BJ (cell line): ENCODE data around the gene SRCIN1. TPM values are rescaled to one million over a fixed set of nuclear protein-coding genes. Genes with fewer than 3 reads are reported as not detected.

Source experiments
- CTCF ChIA-PET: fragments of 350-600 bp; formaldehyde crosslinking; extraction: SDS; loops from one replicate; lab custom pipeline; 2021; ENCODE audit warnings: antibody characterized with exemption, inconsistent platforms; lab: Yijun Ruan, JAX
- POLR2A ChIA-PET: fragments of 300-600 bp; sonication (Branson Sonifier 250); formaldehyde crosslinking; extraction: SDS; loops from one replicate; lab custom pipeline; 2021; ENCODE audit warnings: antibody characterized with exemption; lab: Charles Lee
- DNase-seq: peaks from one replicate; pipeline ENCODE4 v3.0.0-alpha.2; 2011; ENCODE audit warnings: low read depth
- H3K27me3 ChIP-seq: 2 replicates; pipeline ENCODE4 v1.6.0; 2011; ENCODE audit warnings: low read length; ENCODE audit not compliant: control insufficient read depth, insufficient read depth
- H3K36me3 ChIP-seq: 2 replicates; pipeline ENCODE4 v1.5.1; 2011; ENCODE audit warnings: low read length; ENCODE audit not compliant: control insufficient read depth, insufficient read depth
- H3K4me3 ChIP-seq: 2 replicates; pipeline ENCODE4 v1.5.1; 2011; ENCODE audit warnings: low read depth, mild to moderate bottlenecking, control low read depth, low read length
- polyA plus RNA-seq: library from polyadenylated mRNA; depleted of rRNA; stranded (reverse); fragments of >200 nt; gene quantifications from 2 replicates; pipeline ENCODE4 v1.2.3, GENCODE V29; 2011
- TF ChIP-seq, protein P1 (sequence below): IDR thresholded peaks from 2 replicates; pipeline ENCODE4 v1.5.1; 2011; ENCODE audit warnings: low read depth, mild to moderate bottlenecking, control low read depth, inconsistent platforms, low read length, moderate library complexity; ENCODE audit not compliant: insufficient read depth

SRCIN1 gene
- polyA plus RNA-seq, 1 experiment = not detected

DNA sequence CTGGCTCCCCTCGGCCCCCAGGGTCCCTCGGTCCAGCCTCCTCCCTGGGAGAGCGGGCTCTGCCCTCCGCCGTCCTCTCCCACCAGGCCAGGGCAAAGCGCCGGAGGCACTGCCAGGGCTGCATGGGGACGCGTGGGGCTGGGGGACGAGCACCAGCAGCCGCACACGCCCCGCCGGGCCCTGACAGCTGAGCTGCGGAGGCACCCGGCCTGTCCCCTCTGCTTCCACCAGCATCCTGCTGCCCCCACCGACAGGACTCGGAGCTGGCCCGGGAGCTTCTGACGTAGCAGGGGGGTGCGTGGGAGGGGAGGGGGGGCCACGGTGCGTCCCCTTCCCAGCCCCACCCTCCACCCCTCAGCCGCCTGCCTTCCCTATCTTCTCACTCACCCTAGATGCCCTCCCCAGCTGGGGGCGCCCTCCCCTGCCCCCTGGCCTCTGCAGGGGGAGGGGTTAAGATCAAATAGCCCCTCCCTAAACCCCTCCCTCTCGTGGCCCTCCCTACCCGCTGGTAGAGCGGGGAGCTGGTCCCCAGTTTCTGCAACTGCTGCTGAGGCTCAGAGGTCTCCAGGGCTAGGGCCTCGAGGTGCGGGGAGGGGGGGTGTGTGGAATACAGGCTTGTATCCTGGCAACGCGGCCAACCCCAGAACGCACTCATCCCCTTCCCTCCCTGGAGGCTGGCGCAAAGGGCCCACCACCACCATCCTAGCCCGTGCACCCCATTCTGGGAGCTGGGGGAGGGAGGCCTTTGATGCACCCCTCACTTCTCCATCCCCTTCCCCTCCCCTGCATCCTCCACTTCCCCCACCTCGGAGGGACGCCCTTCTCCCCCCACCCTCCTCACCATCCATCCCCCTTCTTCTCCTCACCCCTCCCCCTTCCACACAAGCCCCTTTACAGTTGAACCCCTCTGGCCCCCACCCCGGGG is 1.0 kb downstream of the SRCIN1 start:
- Histone ChIP-seq H3K36me3 (no peaks in the 10 kb centered on the region), H3K4me3 (no peak overlapping the region), H3K27me3 (peaks cover 48% of the 10 kb centered on the region)
- ChIA-PET POLR2A (no interaction called here), CTCF (interaction anchor here (0.8 to 4.0 kb wide), 6 partner anchors 9 to 63 kb away, joined by 3 to 24 read pairs (median 5); no protein-coding TSS in a partner anchor)
- DNase-seq = no peak
- TF ChIP-seq, protein P1, sequence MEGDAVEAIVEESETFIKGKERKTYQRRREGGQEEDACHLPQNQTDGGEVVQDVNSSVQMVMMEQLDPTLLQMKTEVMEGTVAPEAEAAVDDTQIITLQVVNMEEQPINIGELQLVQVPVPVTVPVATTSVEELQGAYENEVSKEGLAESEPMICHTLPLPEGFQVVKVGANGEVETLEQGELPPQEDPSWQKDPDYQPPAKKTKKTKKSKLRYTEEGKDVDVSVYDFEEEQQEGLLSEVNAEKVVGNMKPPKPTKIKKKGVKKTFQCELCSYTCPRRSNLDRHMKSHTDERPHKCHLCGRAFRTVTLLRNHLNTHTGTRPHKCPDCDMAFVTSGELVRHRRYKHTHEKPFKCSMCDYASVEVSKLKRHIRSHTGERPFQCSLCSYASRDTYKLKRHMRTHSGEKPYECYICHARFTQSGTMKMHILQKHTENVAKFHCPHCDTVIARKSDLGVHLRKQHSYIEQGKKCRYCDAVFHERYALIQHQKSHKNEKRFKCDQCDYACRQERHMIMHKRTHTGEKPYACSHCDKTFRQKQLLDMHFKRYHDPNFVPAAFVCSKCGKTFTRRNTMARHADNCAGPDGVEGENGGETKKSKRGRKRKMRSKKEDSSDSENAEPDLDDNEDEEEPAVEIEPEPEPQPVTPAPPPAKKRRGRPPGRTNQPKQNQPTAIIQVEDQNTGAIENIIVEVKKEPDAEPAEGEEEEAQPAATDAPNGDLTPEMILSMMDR = no peak

DNA sequence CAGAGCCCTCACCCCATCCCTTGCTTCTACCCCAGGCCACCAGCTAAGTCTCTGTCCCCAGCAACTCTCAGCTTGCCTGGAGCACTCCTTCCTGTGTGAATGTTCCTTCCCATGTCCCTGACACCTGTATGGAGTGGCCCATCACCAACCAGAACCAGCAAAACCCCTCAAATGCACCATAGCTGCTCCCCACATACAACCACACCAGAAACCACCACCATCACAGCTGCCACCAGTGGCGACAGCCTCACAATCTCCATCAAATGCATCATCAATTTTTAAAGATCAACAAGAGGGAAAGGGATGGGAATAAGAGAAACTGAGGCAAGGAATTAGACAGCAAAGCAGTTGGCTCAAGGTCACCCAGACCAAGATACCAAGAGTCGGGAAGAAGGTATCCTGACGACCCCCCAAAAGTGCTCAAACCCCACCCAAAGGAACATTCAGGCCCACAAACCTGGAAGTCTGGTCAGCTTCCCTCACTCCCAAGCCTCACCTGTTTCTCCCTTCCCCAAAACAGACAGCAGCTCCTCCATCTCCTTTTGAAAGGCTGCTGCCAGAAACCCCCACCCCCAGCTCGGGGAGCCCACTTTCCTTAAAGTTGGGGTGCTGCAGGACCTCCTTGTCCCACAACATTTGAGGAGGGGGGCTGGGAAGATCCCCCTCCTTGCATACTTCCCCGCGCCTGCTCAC is 1.8 kb downstream of the SRCIN1 start:
- ChIA-PET POLR2A (no interaction called here), CTCF (interaction anchor here (0.6 to 4.0 kb wide), 5 partner anchors 20 to 181 kb away, joined by 3 to 24 read pairs (median 6); no protein-coding TSS in a partner anchor)
- TF ChIP-seq, protein P1 = no peak
- Histone ChIP-seq H3K36me3 (no peaks in the 10 kb centered on the region), H3K4me3 (no peak overlapping the region), H3K27me3 (peaks cover 46% of the 10 kb centered on the region)
- DNase-seq = no peak

DNA sequence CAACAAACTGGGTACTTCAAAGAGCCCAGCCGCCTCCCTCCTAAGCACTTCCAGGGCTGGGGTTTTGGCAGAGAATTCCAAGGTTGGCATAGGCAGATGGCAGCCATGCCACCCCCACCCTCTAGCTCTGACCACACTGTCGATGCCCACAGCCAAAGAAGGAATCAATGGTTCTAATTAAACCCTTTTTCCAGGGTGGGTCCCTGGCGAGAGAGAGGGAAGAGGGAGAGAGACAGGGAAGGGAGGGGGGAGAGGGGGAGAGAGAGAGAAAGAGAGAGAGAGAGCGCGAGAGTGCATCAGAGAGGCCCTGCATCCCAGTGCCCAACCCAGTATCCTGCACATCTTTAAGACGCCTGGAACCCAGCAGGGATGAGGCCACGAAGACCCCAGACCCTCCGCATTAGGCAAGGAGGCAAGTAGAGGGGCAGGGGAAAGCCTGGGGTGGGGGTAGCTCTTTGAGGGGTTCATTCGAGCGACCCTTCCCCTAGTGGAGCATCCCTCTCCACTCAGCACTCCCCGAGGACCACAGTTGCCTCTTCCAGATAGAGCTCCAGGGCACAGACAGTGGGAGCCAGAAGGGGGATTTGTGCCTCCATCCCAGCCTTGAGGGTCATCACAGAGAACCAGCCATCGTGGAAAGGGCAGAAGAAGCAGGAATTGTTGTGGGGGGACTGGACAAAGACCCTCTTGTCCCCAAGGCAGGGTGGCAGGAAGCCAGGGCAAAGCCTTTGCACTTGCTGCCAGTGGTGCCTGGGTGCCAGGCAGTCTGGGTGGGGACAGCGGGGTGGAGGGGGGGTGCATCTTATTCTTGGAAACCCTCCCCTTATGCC is 2.6 kb downstream of the SRCIN1 start:
- H3K36me3 ChIP-seq = no peaks in the 10 kb centered on the region
- no peak overlapping the region for H3K4me3 ChIP-seq
- ChIA-PET POLR2A (no interaction called here), CTCF (interaction anchor here (0.6 to 4.0 kb wide), 3 partner anchors 19 to 181 kb away, joined by 3 to 24 read pairs (median 6); no protein-coding TSS in a partner anchor)
- TF ChIP-seq, protein P1 = no peak
- no peak for DNase-seq
- H3K27me3 ChIP-seq = peaks cover 47% of the 10 kb centered on the region

DNA sequence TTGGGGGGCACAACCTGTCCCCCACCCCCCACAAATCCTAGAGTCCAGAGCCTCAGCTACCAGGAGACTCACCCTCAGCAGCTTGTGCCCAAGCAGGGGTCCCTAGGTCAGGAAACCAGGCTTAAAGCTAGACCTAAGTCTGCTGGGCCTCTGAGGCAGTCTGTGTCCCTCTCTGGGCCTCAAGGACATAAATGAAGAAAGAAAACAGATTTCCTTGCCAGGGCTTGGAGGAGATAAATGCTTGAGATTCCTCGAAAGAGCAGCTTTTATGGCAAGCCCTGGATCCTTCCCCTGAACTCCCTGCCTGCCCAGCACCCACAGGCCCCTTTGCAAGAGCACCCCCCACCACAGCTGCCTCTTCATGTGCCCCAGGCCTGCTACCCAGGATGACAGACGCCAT is 3.3 kb downstream of the SRCIN1 start:
- no peak for DNase-seq
- ChIA-PET POLR2A (no interaction called here), CTCF (interaction anchor here (4.0 kb wide), 1 partner anchor 19 kb away, joined by 24 read pairs; no protein-coding TSS in a partner anchor)
- H3K4me3 ChIP-seq = no peak overlapping the region
- no peaks in the 10 kb centered on the region for H3K36me3 ChIP-seq
- TF ChIP-seq, protein P1 = no peak
- peaks cover 48% of the 10 kb centered on the region for H3K27me3 ChIP-seq
